Measurements from ENCODE around the gene SOBP.
A peak's percentile ranks its signal among the peaks of the same experiment; 100 is the strongest.

The SOBP gene

DNA sequence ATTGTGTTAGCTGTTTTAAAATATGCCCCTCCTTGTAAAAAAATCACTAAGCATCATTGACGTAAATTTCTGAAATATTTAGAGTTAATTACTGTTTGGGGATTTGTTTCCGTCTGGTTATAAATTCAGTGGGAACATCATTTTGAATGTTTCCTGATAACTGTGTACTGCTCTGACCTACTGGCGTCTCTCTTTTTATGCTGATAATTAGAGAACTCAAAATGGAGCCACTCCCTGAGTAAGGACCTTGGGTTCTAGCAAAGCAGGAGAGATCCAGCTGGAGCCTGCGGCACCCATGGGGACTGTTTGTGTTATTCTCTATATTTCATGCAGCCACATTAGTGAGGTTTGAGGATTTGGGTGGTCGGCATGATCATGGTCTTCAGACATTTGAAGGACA is 124.9 kb downstream of the SOBP start:
- no peak for DNase-seq (ENCODE audit: low read depth in 2 of 2)

DNA sequence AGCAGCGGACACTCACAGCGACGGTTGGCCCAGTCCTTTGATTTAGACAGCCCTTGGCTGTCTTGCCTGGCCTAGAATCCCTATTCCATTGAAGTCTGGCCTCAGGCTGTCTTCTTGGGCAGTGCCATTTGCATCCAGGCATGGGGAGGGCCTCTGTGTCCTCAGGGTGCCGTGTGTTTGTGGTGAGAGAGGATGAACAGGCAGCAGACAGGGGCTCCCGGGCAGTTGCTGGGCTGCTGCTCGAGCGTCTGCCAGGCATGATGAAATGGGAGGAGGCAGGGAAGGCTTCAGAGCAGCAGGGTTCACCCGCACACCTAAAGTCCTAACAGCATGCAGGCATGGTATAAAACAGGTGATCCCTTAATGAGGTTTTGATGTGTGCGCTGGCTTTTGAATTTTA is 126.9 kb downstream of the SOBP start:
- no peak for DNase-seq (ENCODE audit: low read depth in 2 of 2)

DNA sequence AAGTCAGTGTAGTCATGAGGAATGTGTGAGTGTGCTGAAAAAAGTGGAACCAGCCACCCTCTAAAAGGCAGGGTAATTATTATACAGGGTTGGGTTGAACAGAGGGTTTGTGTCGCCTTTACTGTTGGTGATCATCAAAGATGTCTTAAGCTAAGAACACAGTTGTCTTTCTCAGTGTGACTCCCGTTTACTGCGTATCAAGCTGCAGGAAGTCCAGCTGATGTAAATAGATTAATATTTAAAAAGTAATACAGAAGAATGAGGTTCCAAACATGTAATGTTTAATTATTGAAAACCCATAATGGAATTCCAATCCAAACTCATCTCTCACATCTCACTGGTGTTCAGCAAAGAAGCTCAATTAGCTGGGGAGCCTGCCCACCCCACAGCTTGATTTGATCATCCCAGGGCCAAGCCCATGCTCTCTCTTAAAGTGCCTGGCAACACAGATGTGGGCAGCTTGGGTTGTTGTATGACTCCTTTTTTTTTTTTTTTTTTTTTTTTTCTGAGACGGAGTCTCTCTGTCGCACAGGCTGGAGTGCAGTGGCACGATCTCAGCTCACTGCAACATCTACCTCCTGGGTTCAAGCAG is 127.5 kb downstream of the SOBP start:
- no peak for DNase-seq (ENCODE audit: low read depth in 2 of 2)

DNA sequence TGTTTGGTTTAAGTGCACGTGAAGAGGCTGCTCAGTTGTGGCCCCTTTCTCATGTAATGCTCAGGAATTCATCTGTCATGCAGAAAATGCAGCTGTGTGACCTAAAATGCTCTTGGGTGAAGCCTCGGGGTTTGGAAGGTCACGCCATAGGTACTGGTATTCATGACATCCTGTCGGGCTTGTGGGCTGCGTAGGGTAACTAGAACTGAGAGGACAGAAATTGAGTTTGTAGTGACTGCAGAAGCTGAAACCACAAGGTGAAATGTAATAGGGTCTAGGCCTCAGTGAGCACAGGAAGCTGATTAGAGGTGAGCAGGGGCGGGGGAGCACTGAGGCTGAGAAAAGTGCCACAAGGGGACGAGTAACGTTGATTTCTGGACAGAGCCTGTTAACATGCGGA is 128.8 kb downstream of the SOBP start:
- DNase-seq (ENCODE audit: low read depth in 2 of 2): peak in 1 of 2 donors; percentile 7

DNA sequence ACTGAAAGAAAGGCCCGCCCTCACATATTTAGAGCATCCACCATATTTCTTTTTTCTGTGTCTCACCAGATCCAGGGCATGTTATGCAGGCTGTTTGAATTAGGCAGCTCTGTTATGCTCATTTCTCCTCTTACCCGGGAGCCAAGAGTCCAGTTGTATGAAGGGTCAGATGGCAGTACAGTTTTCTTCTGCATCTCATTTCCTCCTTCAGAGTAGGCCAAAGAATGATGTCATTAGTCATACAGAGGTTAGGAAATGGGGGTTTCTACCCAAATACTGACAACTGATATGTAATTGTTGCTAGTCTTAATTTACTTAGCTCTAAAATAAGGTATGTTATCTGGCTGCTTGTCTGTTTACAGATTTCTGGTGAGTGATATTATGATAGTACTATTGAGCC is 130.8 kb downstream of the SOBP start:
- DNase-seq (ENCODE audit: low read depth in 2 of 2): no peak

DNA sequence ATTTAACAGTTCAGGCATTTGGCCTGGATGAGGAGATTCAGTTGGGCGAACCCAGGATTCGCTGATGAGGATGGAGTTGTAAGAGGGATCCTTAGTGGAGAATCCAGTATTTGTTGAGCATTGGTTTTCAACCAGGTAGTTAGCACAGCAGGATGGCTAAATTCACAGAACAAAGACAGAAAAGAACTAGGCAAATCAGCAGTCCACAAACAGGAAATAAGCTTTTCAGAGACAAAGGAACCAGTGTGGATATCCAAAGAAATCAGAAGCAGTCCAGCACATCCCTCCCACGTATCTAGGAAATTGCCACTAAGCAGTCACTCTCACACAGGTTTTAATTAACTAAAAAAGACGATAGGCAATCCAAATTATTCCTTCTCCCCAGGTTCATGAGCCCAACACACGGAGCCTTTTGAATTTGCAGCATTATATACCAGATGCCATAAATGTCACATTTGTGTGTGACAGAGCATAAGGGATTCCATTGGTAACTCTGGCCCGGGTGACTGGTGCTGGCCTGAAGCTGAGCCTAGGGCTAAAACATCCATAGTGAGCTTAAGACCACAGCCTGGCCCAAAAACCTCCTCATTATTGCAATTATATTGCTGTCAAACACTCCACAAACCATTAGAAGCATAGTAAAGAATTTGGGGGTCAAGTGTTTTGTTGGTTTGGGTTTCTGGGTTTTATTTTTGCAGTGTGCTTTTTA is 131.5 kb downstream of the SOBP start:
- no peak for DNase-seq (ENCODE audit: low read depth in 2 of 2)

DNA sequence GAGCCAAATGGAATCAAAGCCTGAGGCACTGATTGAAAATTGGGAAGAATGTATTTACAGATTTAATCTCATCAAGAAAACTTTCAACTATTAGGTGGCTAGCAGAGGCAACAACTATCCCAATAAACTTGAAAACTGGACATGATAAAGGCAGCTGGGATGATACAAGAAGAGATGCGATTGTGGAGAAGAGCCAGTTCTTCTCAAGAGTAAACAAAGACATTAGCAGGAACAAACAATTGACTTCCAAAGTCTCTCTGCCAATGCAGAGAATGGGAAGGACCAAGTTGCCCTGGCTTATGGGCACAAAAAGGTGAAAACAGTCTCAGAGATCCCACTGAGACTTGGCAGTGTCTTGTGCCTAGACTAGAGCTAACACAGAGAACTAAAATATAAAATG is 132.4 kb downstream of the SOBP start:
- DNase-seq (ENCODE audit: low read depth in 2 of 2): no peak

DNA sequence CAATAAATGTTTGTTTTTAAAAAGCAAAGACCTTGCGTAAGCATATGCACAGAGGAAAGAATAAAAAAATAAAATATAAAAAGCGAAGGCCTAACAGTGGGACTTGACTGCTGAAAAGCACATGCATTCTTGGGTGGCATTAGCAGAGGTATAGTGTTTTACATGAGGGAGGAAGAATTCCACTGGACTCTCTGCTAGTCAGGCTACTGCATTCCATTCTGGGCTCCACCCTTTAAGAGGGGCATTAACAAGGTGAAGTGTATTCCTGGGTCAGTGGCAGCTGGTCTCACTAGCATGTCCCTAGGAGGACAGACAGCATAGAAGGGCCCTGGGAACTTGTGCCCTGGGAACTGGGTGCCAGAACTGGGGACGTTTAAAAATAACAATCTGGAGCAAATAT is 134.1 kb downstream of the SOBP start:
- DNase-seq (ENCODE audit: low read depth in 2 of 2): no peak

DNA sequence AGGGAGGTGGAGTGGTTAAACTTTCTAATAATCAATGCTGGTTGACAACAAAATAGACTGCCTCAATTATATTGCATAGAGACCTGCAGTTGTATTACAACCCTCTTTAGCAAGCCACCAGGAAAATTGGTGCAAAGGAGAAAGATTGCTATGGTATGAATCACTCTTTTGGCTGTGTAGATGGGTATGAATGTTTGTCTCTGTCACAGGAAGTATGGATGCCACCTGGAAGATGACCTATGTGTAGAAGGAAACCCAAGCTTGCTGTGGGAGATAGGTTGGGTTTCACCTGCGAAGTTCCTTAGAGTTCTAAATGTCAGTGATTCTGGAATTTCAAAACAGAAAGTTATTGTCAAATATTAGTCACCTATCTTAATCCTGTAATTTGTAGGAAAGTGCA is 134.6 kb downstream of the SOBP start:
- DNase-seq (ENCODE audit: low read depth in 2 of 2): no peak

DNA sequence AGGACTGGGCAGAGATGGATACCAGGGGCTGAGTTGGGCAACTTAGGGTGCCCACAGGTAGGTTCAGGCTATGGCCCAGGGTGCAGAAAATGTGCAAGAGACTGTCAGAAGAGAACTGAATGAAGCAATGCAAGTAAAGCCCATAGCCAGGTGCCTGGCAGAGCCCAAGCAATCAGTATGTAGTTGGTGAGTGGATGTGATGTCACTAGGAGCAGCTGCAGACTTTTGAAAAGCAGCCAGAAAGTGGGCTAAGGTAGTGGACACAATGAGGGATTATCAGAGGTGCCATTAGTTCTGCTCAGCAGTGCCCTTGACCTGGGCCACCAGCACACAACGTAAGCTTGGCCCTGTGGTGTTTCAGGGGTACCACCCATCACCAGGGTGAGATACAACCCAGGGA is 135.3 kb downstream of the SOBP start:
- no peak for DNase-seq (ENCODE audit: low read depth in 2 of 2)

DNA sequence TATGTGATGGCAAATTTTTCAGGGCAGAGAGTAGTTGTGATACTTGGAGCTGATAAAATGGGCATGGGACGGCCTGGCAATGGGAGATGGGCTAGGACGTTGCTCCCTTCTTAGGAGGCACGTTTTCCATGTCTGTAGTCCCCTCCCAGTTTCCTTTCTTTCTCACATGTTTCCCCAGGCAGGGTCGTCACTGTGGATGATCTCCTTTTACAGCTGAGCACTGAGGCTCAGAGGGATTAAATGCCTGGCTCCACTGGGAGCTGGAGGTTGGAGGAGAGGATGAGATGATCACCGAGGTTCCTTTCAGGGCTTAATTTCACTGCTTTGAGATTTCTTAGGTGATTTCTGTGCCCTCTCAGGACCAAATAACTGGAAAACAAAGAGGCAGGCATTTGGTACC is 136.7 kb downstream of the SOBP start:
- no peak for DNase-seq (ENCODE audit: low read depth in 2 of 2)

DNA sequence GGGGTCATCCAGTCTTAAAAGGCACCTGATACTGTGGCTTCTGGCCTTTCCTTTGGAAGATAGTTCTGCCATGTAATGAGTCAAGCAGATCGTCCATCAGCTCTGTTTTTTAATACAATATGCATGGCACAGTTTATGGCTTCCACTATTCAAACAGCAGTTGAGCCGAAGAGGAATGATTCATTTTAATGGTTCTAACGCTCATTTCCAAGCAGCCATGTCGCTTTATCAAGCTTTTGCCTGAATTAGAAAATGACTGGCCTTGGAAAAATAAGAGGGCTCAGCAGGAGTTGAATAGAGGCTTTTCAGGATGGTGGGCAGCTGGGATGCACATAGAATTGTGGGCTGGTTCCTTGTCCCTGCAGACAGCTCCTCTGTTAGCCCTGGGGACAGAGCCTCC is 138.1 kb downstream of the SOBP start:
- DNase-seq (ENCODE audit: low read depth in 2 of 2): no peak

DNA sequence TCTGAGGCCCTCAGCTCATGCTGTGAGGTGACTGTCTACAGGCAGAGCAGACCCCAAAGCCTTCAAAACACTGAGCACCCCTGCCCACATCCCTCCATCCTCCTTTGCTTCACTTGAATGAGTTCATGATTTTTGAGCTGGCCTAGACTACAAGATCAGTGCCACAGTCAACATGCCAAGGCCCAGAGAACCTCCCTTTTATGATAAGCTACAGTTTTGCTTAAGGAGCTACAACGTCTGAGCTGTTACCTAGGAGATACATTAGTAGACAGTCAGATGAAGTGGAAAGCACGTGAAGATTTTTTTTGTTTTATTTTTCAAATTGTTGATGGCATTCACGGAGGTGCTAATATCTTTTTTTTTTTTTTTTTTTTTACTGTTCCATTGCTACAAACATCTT is 139.0 kb downstream of the SOBP start:
- DNase-seq (ENCODE audit: low read depth in 2 of 2): no peak

DNA sequence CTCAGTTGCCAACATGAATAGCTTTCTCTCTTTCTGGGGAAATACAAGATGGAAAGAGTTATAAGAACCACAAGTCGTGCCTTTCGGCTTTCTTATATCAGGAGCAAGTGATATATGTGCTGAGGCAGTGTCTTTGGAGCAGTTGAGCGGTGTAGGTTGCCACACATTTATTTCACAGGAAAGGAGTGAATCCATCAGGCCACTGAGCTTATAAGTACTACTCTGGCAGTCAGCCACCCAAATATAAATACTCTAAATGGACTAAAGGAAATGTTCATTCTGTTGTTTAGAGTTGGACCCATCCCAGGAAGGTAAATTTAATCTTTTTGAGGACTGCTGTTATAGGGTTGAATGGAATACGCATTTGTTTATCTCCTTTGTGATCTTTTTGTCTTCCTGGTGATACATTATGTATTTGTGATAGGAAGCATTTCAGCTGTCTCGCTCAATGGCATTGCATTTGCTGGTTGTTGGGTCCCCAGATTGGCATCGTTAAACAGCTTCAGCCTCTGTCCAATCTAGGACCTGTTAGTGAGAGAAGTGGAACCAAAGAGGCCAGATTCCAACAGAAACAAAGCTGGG is 139.7 kb downstream of the SOBP start:
- no peak for DNase-seq (ENCODE audit: low read depth in 2 of 2)

DNA sequence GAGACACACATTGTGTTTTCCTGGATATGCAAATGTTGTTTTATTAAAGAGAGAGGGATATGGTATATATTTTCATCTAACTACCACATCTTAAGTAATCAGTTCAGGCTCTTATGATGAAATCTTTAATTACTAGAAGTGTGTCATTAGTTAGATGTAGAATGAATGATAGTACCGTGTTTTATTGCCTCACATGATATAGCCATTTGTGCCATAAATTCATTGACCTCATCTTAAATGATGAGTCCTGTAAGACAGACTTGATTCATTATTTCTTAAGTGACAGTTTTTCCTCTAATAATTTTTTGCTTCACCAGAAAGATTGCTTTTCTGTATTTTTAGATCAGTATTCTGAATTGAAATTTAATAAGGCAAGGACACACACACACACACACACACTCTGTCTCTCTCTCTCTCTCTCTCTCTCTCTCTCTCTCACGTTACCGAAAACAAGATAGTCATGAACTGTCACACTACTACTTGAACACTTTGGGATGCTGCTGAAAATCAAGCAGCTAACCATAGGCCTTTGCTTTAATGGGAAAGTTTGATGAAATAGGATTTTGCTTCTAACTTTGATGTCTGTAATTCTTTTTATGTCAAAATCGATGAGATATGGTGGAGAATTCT is 140.5 kb downstream of the SOBP start:
- DNase-seq (ENCODE audit: low read depth in 2 of 2): no peak

DNA sequence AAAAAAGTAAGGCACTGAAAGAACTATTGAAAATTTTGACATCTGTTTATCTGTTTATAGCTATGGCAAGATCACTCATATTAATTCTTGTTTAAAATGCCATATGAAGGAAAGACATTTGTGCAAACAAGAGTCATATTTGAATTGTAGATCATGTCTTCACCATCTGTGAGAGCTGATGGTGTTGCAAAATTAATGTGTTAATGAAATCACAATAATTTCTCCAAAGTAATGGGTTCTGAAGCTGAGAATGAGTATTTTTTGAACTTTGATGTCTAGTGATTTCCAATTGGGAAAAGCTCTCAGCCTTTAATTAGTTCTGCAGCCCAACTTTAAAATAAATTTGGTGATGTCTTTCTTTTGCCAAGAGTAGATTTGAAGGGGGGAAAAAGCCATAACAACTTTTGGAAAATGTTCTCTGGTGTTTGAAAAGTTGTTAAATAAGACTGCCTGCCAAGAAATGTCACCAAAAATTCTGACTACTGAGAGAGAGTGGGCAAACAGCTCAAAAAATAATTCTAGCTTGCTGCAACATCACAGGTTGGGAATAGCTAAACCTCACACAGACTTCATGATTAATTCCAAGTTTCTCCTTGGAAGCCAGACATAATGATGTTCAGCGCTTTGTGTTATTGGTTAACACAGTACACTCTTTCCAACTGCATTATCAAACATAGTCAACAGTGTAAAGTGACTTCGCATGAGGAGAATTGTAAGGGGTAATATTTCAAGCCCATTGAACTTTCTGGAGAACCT is 142.6 kb downstream of the SOBP start:
- DNase-seq (ENCODE audit: low read depth in 2 of 2): no peak

DNA sequence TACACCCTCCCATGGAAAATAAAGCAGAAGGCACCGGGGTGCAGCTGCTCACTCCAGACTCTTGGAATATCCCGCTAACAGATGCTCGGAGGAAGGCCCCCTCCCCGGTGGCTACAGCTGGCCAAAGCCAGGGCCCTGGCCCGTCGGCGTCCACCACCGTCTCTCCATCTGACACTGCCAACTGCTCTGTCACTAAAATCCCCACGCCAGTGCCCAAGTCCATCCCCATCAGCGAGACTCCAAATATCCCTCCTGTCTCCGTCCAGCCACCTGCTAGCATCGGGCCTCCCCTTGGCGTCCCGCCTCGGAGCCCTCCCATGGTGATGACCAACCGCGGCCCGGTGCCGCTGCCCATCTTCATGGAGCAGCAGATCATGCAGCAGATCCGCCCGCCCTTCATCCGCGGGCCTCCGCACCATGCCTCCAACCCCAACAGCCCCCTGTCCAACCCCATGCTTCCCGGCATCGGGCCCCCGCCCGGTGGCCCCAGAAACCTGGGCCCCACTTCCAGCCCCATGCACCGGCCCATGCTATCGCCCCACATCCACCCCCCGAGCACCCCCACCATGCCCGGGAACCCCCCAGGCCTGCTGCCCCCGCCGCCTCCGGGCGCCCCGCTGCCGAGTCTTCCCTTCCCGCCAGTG is 143.9 kb downstream of the SOBP start:
- DNase-seq (ENCODE audit: low read depth in 2 of 2): no peak

DNA sequence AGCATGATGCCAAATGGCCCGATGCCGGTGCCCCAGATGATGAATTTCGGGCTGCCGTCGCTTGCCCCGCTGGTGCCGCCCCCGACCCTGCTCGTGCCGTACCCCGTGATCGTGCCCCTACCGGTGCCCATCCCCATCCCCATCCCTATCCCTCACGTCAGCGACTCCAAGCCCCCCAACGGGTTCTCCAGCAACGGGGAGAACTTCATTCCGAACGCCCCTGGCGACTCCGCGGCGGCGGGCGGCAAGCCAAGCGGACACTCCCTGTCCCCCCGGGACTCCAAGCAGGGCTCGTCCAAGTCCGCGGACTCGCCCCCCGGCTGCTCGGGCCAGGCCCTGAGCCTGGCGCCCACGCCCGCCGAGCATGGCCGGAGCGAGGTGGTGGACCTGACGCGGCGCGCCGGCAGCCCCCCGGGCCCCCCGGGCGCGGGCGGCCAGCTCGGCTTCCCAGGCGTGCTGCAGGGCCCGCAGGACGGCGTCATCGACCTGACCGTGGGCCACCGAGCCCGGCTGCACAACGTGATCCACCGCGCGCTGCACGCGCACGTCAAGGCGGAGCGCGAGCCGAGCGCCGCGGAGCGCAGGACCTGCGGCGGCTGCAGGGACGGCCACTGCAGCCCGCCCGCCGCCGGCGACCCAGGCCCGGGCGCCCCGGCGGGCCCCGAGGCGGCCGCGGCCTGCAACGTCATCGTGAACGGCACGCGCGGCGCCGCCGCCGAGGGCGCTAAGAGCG is 144.6 kb downstream of the SOBP start:
- no peak for DNase-seq (ENCODE audit: low read depth in 2 of 2)

DNA sequence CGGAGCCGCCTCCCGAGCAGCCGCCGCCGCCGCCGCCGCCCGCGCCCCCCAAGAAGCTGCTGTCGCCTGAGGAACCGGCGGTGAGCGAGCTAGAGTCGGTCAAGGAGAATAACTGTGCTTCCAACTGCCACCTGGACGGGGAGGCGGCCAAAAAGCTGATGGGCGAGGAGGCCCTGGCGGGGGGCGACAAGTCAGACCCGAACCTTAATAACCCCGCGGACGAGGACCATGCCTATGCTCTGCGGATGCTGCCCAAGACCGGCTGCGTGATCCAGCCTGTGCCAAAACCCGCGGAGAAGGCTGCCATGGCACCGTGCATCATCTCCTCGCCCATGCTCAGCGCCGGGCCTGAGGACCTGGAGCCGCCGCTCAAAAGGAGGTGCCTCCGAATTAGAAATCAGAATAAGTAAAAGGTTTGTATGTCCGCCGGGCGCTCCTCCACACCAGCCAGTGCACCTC is 145.2 kb downstream of the SOBP start:
- DNase-seq (ENCODE audit: low read depth in 2 of 2): no peak

DNA sequence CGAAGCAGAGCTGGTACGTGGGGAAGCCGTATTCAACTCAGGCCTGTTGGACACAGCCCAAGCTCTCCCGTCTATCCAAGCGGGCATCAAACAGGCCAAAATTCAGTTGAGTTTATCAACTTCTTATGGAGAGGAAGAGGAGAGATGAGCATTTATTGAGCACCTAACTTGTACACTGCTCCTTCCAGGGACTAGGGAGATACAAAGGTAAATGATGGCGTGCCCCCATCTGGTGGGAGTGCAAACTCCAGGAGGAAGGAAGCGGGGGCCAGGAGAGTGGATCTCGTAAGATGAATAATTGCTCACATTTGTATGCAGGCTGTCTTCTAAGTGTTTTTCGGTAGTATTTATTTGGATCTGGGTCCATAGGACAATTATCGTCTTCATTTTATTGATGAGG is 146.6 kb downstream of the SOBP start:
- DNase-seq (ENCODE audit: low read depth in 2 of 2): no peak
